Measurements from ENCODE around the gene PAPPA2.

Gene PAPPA2

GRCh38 chr1:176775996-176776395, 313.0 kb downstream of the PAPPA2 start:
- DNase-seq: no peak

GRCh38 chr1:176778056-176778455, 315.1 kb downstream of the PAPPA2 start:
- DNase-seq: no peak

- DNase-seq: no peak
Measured at GRCh38 chr1:176779992-176780328, 317.0 kb downstream of the PAPPA2 start.

DNA sequence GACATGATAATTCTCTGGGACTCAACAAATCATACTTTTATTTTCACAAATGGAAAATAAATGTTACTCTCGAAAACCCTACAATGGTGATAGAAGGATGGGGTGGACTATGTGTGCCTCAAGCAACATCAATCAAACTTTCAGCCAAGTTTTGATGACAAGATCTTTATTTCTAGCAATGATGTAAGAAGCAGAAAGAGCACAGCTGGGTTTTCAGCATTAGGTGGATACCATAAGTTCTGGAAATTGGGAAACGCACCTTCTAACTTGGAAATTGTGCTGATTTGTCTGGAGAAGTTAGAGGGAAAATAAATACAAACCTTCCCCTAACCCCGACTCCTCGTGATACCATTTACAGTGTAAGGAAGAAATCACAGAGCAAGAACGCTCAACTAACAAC, 320.3 kb downstream of the PAPPA2 start:
- no peak for DNase-seq

DNA sequence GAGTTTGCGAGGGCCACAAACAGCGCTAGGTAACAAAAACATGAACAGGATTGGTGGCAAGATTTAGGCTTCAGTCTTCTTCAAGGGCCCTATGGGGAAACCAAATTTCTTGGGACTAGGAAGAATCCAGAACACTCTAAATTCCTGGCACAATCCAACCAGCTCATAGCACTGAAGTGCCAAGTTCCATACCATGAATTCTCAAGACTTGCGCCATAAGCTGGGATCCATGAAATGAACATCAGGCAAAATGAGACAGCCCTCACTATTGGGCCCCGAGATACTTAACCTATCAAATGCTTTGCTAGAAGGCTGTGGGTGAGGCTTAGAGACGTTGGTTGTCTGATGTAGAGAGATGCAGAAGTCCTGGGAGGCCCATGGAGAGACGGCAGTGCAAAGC, 322.1 kb downstream of the PAPPA2 start:
- DNase-seq: no peak

DNA sequence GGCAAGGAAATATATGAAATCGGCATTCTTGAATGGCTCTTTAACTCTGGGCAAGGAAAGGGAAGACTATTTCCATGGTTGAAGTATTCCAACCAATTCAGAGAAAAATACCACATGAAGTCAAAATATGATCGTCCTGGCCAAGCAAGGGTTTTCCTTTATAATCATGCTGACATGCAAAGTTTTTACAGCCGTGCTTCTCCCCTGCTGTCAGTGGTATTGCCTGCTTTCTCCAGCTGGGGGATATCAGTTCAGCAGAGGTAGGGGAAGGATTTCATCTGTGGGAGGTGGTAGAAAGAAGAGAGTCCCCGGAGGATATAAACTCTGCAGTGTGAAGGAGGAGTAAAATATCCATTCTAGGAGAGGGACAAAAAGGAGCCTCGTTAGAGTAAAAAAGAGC, 322.8 kb downstream of the PAPPA2 start:
- no peak for DNase-seq

GRCh38 chr1:176786274-176786673, 323.3 kb downstream of the PAPPA2 start:
- DNase-seq: no peak

GRCh38 chr1:176789571-176790090, 326.7 kb downstream of the PAPPA2 start:
- no peak for DNase-seq

GRCh38 chr1:176790786-176791185, 327.8 kb downstream of the PAPPA2 start:
- no peak for DNase-seq

DNA sequence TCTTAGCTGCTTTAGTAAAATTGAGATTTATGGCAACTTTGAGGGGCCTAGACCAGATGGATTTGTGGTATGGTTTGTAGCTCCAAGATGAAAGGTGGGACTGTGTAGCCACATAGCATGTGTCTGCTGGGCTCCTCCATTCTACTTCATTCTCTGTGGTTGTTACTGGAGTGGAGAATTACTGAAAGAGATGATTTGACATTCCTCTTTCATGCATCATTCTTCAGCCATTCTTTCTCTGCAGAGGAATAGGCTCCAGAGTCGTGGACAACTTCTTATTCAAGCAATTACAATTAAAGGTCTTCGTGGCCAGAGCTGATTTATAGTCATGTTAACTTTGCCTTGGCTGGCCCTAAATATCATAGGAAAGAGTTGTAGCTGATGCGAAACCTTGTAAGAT, 328.9 kb downstream of the PAPPA2 start:
- DNase-seq: no peak

DNA sequence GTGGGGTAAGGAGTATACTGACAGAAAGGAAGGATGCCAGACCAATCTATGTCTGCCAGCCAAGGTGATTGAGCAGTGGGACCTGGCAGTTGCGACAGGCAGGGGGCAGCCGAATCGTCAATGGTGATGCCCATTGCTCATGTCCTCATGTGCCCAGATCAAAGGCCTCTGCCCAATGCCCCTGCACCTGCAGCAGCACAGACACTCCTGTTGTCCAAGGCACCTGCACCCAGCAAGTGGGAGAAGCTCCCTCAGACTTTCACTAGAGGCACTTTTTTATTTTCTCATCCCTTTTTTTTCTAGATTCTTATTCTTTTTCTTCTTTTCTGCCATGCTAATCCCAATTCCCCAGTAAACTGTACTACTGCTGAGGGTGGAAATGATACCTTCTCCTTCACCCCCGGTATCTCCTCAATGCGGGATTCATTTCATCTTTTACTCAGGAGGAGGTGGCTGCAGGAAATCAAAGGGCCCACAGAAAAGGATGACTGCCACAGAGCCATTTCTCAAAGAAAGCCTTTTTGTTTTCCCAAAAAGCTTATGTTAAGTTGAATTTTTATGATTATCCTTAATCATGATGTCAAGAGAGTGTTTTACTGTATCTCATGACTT, 332.0 kb downstream of the PAPPA2 start:
- no peak for DNase-seq

DNA sequence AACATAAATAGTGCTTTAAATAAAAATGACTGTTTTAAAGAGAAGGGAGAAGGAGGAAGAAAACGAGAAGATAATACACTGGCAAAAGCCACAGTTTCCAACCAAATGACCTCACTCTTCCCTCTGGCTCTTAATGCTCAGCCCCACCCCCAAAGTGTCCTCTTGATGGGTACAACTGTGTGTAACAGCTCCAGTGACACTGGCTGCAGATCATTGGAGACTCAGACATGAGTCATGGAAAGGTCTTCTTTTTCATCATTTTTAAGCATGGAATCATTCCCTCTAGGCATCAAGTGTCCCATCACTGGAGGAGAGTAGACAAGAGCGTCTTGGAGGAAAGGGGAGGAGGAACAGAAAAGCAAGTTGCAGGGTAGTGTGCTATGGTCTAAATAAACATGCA, 333.0 kb downstream of the PAPPA2 start:
- no peak for DNase-seq

- no peak for DNase-seq
Measured at GRCh38 chr1:176796583-176796982, 333.6 kb downstream of the PAPPA2 start.

- DNase-seq: no peak
Measured at GRCh38 chr1:176799327-176799726, 336.4 kb downstream of the PAPPA2 start.

- DNase-seq: no peak
Measured at GRCh38 chr1:176800978-176801513, 338.1 kb downstream of the PAPPA2 start.

- DNase-seq: no peak
Measured at GRCh38 chr1:176801514-176802020, 338.6 kb downstream of the PAPPA2 start.

DNA sequence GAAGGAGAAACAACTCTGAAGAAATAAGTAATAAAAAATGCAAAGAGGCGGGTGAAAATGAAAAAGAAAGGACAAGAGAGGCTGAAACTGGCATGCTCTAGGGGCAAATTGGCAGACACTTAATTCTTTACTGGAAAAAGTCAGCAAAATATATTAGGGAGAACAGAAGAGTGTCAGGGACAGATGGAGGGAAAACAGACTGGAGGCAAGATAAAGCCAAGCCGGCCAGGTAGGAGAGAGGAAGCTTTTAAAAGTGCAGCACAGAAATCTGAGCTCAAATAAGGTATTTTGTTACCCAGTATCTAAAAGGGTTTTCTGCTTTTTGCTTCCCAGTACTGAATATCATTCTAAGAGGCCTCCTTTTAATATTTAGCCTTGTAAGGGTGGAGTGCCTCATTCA, 339.3 kb downstream of the PAPPA2 start:
- DNase-seq: no peak

- DNase-seq: no peak
Measured at GRCh38 chr1:176803042-176803441, 340.1 kb downstream of the PAPPA2 start.

- no peak for DNase-seq
Measured at GRCh38 chr1:176803596-176803995, 340.6 kb downstream of the PAPPA2 start.

DNA sequence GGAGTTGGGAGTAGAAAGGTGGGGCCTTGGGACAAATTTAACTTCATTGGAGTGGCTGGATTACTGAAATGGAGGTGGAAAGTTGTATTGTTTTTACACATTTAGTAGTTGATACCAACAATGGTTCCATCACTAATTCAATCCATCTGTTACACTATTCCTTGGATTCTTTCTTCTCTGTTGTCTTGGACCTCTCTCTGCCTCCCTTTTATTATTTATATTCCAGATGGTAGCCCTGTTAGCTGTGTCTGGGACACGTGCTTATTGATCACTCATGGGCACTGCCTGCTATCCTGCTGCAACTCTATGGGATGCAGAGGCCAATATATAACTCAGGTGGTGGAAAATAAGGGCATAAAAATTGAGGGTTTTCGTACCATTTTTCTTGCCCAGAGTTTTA, 346.3 kb downstream of the PAPPA2 start:
- DNase-seq: no peak

DNA sequence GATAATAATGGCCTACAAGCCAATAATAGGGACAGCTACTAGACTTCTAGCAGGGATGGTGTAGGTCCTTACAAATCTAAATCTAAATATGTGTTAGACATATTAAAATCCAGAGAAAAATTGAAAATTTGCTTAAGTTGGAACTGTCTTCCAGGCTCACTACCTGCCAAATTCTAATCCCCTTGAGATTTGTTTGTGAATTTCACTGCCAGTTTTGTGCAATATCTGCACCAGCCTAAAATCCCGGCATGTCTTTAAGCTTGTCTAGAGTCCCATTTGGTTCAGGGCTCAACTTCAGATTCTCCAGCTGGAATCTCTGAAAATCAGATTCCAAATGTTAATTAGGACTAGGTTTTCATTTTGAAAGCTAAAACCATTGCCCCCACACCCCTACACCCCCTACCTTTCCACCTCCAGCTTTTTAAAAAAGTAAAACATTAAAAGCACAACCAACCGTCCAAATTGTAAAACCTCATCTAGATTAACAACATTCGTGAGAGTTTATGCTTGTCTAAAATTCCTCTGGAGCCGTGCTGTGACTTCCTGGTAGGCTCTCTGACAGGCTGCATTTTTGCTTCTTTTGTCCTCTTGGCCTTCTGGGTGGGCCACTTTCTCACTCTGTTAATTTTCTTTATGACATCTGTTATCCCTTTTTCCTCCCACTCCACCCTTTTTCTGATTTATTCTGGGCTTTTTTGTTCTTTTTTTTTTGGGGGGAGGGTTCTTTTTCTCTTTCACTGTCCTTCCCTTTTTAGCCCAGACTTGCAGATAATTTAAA, 348.7 kb downstream of the PAPPA2 start:
- no peak for DNase-seq

DNA sequence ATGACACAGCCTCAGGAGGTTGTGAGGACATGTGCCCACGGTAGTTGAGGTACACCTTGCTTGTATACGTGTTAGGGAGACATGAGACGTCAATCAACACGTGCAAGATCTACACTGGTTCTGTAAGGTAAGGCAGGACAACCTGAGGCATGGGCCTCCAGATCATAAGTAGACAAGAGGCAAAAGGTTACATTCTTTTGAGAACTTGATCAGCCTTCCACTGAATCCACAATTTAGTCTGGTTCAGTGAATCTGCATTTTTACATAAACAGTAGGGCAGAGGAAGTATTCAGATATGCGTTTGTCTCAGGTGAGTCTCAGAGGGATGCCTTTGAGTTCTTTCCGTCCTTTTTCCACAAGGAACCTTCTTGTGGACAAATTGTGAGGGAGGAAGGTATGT, 352.6 kb downstream of the PAPPA2 start:
- no peak for DNase-seq

DNA sequence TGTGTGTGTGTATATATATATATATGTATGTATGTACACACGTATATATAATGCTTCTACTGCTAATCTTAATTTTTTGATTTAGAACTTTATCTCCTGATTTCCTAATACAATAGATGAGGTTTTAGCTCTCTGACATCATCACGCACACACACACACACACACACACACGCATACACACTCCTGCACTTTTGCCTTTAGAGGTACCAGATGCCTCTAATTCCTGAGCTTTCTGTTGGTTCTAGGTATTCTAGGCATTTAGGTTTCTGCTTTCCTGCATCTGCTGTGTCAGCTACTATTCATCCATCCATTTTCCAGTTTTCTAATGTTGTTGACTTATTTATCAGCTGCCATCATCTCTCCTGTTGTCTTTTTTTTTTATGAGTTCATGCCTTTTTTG, 353.3 kb downstream of the PAPPA2 start:
- DNase-seq: no peak

DNA sequence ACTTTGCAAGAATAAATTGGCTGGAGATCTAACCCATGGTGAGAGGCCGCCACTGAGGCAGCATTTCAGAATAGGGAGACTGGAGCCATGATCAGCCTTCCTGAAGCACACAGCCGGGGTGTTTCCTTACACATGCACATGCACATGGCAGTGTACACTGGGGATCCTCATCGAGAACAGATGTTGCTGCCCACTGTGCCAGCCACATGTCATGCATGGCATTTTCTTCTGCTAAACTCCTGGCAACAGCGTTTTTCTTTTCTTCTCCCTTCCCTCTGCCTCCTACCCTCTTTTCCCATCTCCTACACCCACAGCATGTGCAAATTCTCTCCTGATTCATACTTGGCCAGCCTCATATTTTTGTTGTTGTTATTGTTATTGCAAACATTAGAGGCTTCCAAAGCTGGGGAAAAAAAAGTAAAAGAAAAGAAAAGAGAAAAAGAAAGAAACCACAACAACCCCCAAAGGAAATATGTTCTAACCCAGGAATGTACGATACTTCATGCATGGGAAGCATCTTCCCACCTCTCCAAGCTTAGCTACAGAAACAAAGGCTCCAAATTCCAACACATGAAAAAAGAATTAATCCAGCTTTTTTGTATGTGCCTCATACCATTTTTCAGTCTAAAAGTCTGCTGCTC, 357.5 kb downstream of the PAPPA2 start:
- DNase-seq: no peak
